DND-41 (cell line): Measurements from ENCODE around the gene INTS1.

Experiments
- EZH2 ChIP-seq: IDR thresholded peaks from 3 replicates; pipeline ENCODE4 v1.6.1; 2012; ENCODE audit warnings: borderline replicate concordance, low read depth, mild to moderate bottlenecking, moderate library complexity, low read length, inconsistent platforms; ENCODE audit not compliant: severe bottlenecking
- TF ChIP-seq, protein P1 (sequence below): IDR thresholded peaks from 2 replicates; pipeline ENCODE4 v1.5.1; 2012; ENCODE audit warnings: borderline replicate concordance, low read length, moderate library complexity, mild to moderate bottlenecking; ENCODE audit not compliant: poor library complexity, severe bottlenecking; ENCODE audit errors: extremely low read depth

DNA sequence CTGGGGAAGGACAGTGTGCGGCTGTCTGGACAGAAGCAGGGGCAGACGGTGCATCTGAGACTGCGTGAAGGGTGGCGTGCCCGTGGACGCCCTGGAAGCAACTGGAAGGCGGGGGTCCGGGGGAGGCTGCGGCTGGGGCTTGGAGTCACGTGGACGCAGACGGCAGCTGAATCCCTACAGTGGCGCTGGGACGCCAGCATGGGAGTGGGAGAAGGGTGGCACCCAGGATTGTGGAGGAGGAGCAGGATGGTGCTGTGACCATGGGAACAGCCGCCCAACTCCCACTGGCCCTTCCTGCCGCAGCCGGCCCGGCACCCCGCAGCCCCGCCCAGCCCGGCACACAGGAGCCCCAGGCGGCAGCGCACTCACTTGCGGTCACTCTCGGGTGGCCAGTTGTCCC lies 9.7 kb downstream of the INTS1 start:
- TF ChIP-seq, protein P1, sequence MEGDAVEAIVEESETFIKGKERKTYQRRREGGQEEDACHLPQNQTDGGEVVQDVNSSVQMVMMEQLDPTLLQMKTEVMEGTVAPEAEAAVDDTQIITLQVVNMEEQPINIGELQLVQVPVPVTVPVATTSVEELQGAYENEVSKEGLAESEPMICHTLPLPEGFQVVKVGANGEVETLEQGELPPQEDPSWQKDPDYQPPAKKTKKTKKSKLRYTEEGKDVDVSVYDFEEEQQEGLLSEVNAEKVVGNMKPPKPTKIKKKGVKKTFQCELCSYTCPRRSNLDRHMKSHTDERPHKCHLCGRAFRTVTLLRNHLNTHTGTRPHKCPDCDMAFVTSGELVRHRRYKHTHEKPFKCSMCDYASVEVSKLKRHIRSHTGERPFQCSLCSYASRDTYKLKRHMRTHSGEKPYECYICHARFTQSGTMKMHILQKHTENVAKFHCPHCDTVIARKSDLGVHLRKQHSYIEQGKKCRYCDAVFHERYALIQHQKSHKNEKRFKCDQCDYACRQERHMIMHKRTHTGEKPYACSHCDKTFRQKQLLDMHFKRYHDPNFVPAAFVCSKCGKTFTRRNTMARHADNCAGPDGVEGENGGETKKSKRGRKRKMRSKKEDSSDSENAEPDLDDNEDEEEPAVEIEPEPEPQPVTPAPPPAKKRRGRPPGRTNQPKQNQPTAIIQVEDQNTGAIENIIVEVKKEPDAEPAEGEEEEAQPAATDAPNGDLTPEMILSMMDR: no peak
- TF ChIP-seq EZH2: no peak
